Karpas-422 (cell line): ENCODE data around the gene LRRC3. TPM values are rescaled to one million over a fixed set of nuclear protein-coding genes. Genes with fewer than 3 reads are reported as not detected.

Source experiments
- DNase-seq: peaks from one replicate; pipeline ENCODE4 v3.0.0-alpha.2; 2015
- H2AFZ ChIP-seq: fragments of 200-600 bp; sonication (generic); 2 replicates; pipeline ENCODE4 v1.6.1; 2014; ENCODE audit warnings: antibody characterized with exemption, low read length, mixed read lengths
- H3K27ac ChIP-seq: fragments of 200-600 bp; sonication (generic); 2 replicates; pipeline ENCODE4 v1.5.1; 2014; ENCODE audit warnings: mild to moderate bottlenecking, low read length, moderate library complexity
- H3K27me3 ChIP-seq: fragments of 200-600 bp; sonication (generic); 2 replicates; pipeline ENCODE4 v1.6.1; 2014; ENCODE audit warnings: low read length, mixed read lengths
- H3K36me3 ChIP-seq: fragments of 200-600 bp; sonication (generic); 2 replicates; pipeline ENCODE4 v1.6.1; 2014; ENCODE audit warnings: low read length, mixed read lengths; ENCODE audit not compliant: insufficient read depth
- H3K4me1 ChIP-seq: fragments of 200-600 bp; sonication (generic); 2 replicates; pipeline ENCODE4 v1.6.1; 2014; ENCODE audit warnings: mild to moderate bottlenecking, low read length, mixed read lengths
- H3K4me2 ChIP-seq: fragments of 200-600 bp; sonication (generic); 2 replicates; pipeline ENCODE4 v1.6.1; 2014; ENCODE audit warnings: low read length, low read depth, mild to moderate bottlenecking; ENCODE audit not compliant: poor library complexity, severe bottlenecking
- H3K4me3 ChIP-seq: fragments of 200-600 bp; sonication (generic); 2 replicates; pipeline ENCODE4 v1.5.1; 2014; ENCODE audit warnings: mild to moderate bottlenecking, antibody characterized with exemption, low read length, mixed read lengths
- H3K79me2 ChIP-seq: fragments of 200-600 bp; sonication (generic); 2 replicates; pipeline ENCODE4 v1.6.1; 2014; ENCODE audit warnings: mild to moderate bottlenecking, low read length, mixed read lengths
- H3K9ac ChIP-seq: fragments of 200-600 bp; sonication (generic); 2 replicates; pipeline ENCODE4 v1.6.0; 2014; ENCODE audit warnings: low read length
- H3K9me2 ChIP-seq: fragments of 200-600 bp; sonication (generic), shearing (Covaris generic); replicated peaks from 2 replicates; pipeline ENCODE4 v1.6.0; 2014; ENCODE audit warnings: mild to moderate bottlenecking, low read length, moderate library complexity; ENCODE audit not compliant: insufficient read depth
- H3K9me3 ChIP-seq: fragments of 300-700, 200-600 bp; sonication (generic); 2 replicates; pipeline ENCODE4 v1.6.1; 2014; ENCODE audit warnings: low read length, mixed read lengths
- H4K20me1 ChIP-seq: fragments of 200-600 bp; sonication (generic); 2 replicates; pipeline ENCODE4 v1.6.1; 2014; ENCODE audit warnings: mild to moderate bottlenecking, antibody characterized with exemption, low read length, low read depth; ENCODE audit not compliant: insufficient read depth
- total RNA-seq: library from RNA; depleted of rRNA; stranded (reverse); fragments of >200 nt; shearing (Covaris generic); gene quantifications from 2 replicates; pipeline ENCODE4 v1.2.3, GENCODE V29; 2014; ENCODE audit warnings: low replicate concordance

Gene LRRC3
- total RNA-seq, 1 experiment from 2014 or later: not detected

DNA sequence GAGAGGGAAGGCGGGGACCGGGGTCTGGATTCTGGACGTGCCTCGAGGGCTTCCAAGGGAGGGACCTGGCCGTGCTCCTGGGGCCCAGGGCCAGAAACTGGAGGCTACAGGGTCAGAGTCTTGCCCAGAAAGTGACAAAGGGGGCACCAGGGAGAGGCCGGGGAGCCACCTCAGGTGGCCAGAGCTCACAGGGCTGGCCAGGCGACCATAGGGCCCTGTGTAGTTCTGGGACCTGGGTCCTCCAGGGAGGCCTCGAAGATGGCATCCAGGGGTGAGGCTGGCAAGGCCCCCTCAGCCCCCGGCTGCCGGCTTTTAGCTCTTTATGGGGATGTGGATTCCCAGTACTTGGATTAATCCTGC lies 14.3 kb upstream of the LRRC3 start:
- Histone ChIP-seq H3K27ac (no peak overlapping the region), H3K9me3 (no peaks in the 10 kb centered on the region), H3K4me1 (no peaks in the 10 kb centered on the region), H4K20me1 (no peaks in the 10 kb centered on the region), H3K4me2 (no peak overlapping the region), H3K4me3 (no peak overlapping the region), H3K9me2 (no peaks in the 10 kb centered on the region), H3K79me2 (no peaks in the 10 kb centered on the region), H3K27me3 (no peaks in the 10 kb centered on the region), H3K9ac (no peak overlapping the region), H2AFZ (no peak overlapping the region), H3K36me3 (no peaks in the 10 kb centered on the region)
- no peak for DNase-seq

DNA sequence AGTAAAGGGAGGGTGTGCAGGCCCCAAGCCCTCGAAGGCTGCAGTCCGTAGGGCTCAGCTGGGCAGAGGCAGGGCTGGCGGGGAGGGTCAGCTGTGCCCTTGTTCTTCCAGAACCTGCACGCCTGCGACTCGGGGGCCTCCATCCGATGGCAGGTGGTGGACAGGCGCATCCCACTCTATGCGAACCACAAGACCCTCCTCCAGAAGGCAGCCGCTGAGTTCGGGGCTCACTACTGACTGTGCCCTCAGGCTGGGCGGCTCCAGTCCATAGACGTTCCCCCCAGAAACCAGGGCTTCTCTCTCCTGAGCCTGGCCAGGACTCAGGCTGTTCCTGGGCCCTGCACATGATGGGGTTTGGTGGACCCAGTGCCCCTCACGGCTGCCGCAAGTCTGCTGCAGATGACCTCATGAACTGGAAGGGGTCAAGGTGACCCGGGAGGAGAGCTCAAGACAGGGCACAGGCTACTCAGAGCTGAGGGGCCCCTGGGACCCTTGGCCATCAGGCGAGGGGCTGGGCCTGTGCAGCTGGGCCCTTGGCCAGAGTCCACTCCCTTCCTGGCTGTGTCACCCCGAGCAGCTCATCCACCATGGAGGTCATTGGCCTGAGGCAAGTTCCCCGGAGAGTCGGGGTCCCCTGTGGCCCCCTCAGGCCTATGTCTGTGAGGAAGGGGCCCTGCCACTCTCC lies 13.6 kb upstream of the LRRC3 start:
- H3K36me3 ChIP-seq: no peaks in the 10 kb centered on the region
- H2AFZ ChIP-seq: no peak overlapping the region
- no peak overlapping the region for H3K4me3 ChIP-seq
- no peak overlapping the region for H3K27ac ChIP-seq
- H3K79me2 ChIP-seq: no peaks in the 10 kb centered on the region
- H4K20me1 ChIP-seq: no peaks in the 10 kb centered on the region
- DNase-seq: no peak
- H3K9me3 ChIP-seq: no peaks in the 10 kb centered on the region
- no peaks in the 10 kb centered on the region for H3K27me3 ChIP-seq
- no peaks in the 10 kb centered on the region for H3K9me2 ChIP-seq
- no peak overlapping the region for H3K4me2 ChIP-seq
- H3K9ac ChIP-seq: no peak overlapping the region
- H3K4me1 ChIP-seq: no peaks in the 10 kb centered on the region

DNA sequence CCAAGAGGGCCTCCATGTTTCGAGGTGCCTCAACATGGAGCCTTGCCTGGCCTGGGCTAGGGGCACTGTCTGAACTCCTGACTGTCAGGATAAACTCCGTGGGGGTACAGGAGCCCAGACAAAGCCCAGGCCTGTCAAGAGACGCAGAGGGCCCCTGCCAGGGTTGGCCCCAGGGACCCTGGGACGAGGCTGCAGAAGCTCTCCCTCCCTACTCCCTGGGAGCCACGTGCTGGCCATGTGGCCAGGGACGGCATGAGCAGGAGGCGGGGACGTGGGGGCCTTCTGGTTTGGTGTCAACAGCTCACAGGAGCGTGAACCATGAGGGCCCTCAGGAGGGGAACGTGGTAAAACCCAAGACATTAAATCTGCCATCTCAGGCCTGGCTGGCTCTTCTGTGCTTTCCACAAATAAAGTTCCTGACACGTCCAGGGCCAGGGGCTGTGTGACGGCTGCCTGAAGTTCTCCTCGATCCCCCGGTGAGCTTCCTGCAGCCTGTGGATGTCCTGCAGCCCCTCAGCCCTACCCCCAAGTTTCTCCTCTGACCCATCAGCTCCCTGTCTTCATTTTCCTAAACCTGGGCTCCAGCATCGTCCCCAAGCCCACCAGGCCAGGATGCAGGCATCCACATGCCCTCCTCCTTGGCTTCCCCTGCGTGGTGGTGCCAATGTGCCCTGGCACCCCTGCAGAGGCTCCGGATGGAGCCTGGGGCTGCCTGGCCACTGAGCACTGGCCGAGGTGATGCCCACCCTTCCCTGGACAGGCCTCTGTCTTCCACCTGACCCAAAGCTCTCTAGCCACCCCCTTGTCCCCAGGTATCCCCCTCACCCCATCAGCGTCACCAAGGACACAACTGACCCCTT lies 12.8 kb upstream of the LRRC3 start:
- H3K9me3 ChIP-seq: no peaks in the 10 kb centered on the region
- H3K4me3 ChIP-seq: no peak overlapping the region
- H3K27me3 ChIP-seq: no peaks in the 10 kb centered on the region

GRCh38 chr21:44443291-44443890 lies 11.9 kb upstream of the LRRC3 start:
- Histone ChIP-seq H2AFZ (no peak overlapping the region), H3K9me2 (no peaks in the 10 kb centered on the region), H3K4me2 (no peak overlapping the region), H3K4me1 (no peaks in the 10 kb centered on the region), H3K27ac (no peak overlapping the region), H3K9me3 (no peaks in the 10 kb centered on the region), H3K9ac (no peak overlapping the region), H3K27me3 (no peaks in the 10 kb centered on the region), H3K79me2 (no peaks in the 10 kb centered on the region), H4K20me1 (no peaks in the 10 kb centered on the region), H3K4me3 (no peak overlapping the region), H3K36me3 (no peaks in the 10 kb centered on the region)
- DNase-seq: no peak

More for the DNA sequence above, 12.8 kb upstream of the LRRC3 start:
- DNase-seq: no peak
- Histone ChIP-seq H3K4me2 (no peak overlapping the region), H3K79me2 (no peaks in the 10 kb centered on the region), H4K20me1 (no peaks in the 10 kb centered on the region), H3K27ac (no peak overlapping the region), H2AFZ (no peak overlapping the region), H3K4me1 (no peaks in the 10 kb centered on the region), H3K36me3 (no peaks in the 10 kb centered on the region), H3K9me2 (no peaks in the 10 kb centered on the region), H3K9ac (no peak overlapping the region)

- H4K20me1 ChIP-seq: no peaks in the 10 kb centered on the region
- no peaks in the 10 kb centered on the region for H3K9me2 ChIP-seq
- H3K9ac ChIP-seq: no peak overlapping the region
- H3K36me3 ChIP-seq: no peaks in the 10 kb centered on the region
- DNase-seq: no peak
- H3K4me1 ChIP-seq: no peaks in the 10 kb centered on the region
- H3K9me3 ChIP-seq: no peaks in the 10 kb centered on the region
- H3K4me2 ChIP-seq: no peak overlapping the region
- no peaks in the 10 kb centered on the region for H3K27me3 ChIP-seq
- no peak overlapping the region for H3K4me3 ChIP-seq
- H3K79me2 ChIP-seq: no peaks in the 10 kb centered on the region
- no peak overlapping the region for H2AFZ ChIP-seq
- no peak overlapping the region for H3K27ac ChIP-seq
Observed at GRCh38 chr21:44443891-44444285, 11.4 kb upstream of the LRRC3 start.

- H3K4me2 ChIP-seq: no peak overlapping the region
- H3K27ac ChIP-seq: no peak overlapping the region
- no peak overlapping the region for H2AFZ ChIP-seq
Observed at GRCh38 chr21:44444286-44444931, 10.9 kb upstream of the LRRC3 start.

DNA sequence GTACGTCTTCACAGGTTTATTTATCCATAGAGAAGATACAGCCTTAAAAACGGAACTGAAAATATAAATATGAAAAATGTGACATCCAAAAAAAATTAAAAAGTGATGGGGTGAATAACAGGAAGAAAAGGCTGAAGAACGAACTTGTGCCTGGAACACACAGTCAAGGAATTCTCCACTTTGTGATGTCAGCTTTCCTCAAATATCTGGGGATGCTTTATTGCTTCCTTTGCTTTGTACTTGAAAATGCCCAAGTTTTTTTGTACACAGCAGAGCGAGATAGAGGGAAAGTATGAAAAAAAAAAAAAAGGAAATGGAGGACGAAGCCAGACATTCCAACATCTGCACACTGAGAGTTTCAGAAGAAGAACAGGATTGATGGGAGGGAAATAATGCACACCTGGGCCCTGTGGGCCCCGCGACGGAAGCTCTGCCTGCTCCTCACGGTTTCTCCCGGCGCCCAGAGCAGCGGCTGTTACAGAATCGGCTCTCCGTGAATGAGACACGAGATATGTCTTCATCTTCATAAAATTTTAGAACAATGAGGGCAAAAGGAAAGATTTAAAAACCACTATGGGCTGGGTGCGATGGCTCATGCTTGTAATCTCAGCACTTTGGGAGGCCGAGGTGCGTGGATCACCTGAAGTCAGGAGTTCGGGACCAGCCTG lies 10.0 kb upstream of the LRRC3 start:
- no peak overlapping the region for H3K4me3 ChIP-seq
- no peaks in the 10 kb centered on the region for H3K79me2 ChIP-seq
- H3K9me3 ChIP-seq: no peaks in the 10 kb centered on the region
- no peaks in the 10 kb centered on the region for H3K36me3 ChIP-seq
- no peaks in the 10 kb centered on the region for H3K4me1 ChIP-seq
- no peak overlapping the region for H3K27ac ChIP-seq
- H3K27me3 ChIP-seq: no peaks in the 10 kb centered on the region
- H4K20me1 ChIP-seq: no peaks in the 10 kb centered on the region
- no peaks in the 10 kb centered on the region for H3K9me2 ChIP-seq
- DNase-seq: no peak
- H2AFZ ChIP-seq: no peak overlapping the region
- H3K4me2 ChIP-seq: no peak overlapping the region
- no peak overlapping the region for H3K9ac ChIP-seq

More at GRCh38 chr21:44444286-44444931, 10.9 kb upstream of the LRRC3 start:
- Histone ChIP-seq H3K4me3 (no peak overlapping the region), H3K9ac (no peak overlapping the region), H3K79me2 (no peaks in the 10 kb centered on the region), H3K36me3 (no peaks in the 10 kb centered on the region), H3K4me1 (no peaks in the 10 kb centered on the region), H3K9me3 (no peaks in the 10 kb centered on the region), H3K27me3 (no peaks in the 10 kb centered on the region), H3K9me2 (no peaks in the 10 kb centered on the region), H4K20me1 (no peaks in the 10 kb centered on the region)
- peak; percentile 66 for DNase-seq
